Activated CD4-positive, alpha-beta T cell treated with anti-CD3 and anti-CD28 coated beads, Interleukin-2, amount 50 U/mL, for 1 hour (primary cell): Measurements from ENCODE around the gene ARL4D.
"Not testable (repeated sequence)": the region's sequence is repeated elsewhere in the genome, so short reads cannot be mapped to it uniquely, and the experiment has no call there.

Source experiments
- DNase-seq: peaks from one replicate; pipeline ENCODE4 v3.0.0-alpha.2; 2020

Gene ARL4D

GRCh38 chr17:43399839-43400328, 1.1 kb downstream of the ARL4D start:
- DNase-seq: no peak

GRCh38 chr17:43400943-43401717, 2.3 kb downstream of the ARL4D start:
- DNase-seq: no peak

DNA sequence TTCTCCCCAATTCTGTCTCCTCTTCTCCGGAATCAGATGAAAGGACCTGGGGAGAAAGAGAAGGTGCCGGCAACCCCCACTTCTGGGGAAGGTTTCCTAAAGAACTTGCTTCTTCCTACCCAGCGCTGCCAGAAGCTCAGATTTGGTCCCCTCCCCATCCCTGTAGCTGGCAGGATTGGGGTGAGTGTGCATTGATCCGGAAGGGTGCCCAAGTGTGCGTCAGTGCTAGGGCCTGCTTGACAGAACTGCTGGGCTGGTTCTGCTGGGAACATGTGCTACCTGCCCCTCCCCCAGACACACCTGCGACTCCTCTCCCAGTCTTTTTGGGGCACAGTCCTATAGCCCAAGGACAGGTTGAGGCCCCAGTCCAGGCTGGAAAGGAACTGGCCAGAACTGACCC, 3.3 kb downstream of the ARL4D start:
- no peak for DNase-seq

DNA sequence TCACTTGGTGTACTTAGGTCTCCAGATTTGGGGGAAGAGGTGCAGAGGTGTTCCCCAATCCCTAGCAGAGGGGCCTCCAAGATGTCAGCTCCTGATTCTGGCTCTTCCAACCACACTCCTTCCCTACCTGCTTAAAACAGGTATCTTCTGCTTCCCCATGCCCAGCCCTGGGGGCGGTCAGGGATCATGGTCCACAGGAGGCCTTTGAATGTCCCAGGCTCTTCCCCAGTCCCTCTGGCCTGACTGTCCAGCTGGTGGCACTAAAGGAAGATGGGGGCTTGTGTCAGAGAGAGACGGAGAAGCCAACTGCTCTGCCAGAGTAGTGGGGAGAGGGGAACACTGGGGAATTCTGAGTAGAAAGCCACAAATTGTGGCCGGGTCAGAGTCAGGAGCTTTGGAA, 3.8 kb downstream of the ARL4D start:
- DNase-seq: no peak

DNA sequence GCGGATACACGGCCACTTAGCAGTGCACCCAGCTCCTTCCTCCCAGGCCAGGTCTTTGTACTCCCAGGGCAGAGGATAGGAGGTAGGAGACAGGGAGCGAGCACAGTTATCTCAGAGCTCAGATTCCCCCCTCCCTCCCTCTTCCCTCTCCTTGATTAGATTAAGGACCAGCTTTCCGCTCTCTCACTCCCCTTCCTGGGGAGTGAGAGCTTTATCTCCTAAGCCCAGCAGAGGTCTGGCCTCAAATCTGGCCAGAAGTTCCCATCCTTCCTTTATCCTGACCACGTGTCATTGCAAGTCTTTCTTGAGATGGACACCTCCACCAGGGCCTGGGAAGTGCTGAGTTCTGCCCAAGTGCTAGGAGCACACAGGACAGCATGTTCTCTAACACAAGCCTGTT, 5.1 kb downstream of the ARL4D start:
- no peak for DNase-seq

DNA sequence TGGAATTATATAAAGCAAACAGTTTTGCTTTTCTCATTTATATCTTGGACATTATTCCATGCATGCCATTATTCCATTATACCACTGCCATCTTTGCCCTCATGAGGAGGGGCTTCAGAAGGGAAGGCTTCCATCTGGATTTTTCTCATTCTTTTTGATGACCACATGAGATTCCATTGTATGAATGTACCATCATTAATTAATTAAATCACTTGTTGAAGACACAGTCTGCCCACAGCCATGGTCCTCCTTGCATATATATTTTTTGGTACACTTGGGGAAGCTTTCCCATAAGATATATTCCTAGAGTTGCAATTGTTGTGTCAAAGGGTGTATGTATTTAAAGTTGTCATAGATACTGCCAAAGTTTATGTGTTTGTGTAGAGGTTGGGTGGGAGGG, 7.1 kb downstream of the ARL4D start:
- no peak for DNase-seq

DNA sequence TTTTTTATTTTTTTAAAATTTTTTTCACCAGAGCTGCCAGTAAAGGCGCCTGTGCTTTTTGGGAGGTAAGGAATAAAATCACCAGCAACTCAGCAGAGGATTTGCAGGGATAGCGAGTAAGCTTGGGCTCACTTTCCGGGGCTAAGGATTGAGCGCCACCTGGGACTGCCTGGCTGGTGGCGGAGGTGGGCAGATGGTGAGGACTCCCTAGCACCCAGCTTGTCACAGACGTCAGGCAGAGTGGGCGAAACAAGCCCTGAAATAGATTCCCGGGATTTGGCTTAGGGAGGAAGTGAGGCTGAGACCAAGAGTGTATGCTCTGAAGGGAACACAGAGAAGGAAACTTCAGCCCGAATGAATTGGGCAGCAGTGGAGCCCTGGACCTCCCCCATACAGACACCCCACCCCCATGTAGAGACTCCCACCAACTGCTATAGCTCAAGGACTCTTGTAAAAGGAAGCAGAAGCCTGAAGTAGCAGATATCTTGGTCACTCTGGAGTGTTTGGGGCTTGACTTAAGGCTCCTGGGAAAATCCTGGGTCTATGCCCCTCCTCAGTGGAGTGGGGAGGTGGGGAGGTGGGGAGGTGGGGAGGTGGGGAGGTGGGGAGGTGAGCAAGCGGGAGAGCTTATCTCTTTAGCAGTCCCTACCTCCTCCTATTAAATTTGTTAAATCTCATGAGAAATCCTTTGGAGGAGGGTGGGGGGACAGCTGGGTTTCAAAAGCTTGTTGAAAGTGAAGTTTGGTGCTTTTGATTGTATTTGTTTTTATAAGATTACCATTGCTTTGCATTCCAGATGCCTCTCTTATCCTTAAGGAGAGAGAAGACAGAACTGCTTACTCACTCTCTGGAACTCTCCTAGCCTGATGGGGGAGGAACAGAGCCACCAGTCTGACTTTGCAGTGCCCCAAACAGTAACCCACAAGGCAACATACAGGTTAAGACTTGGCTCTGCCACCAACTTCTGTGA, 8.2 kb downstream of the ARL4D start:
- DNase-seq: no peak

DNA sequence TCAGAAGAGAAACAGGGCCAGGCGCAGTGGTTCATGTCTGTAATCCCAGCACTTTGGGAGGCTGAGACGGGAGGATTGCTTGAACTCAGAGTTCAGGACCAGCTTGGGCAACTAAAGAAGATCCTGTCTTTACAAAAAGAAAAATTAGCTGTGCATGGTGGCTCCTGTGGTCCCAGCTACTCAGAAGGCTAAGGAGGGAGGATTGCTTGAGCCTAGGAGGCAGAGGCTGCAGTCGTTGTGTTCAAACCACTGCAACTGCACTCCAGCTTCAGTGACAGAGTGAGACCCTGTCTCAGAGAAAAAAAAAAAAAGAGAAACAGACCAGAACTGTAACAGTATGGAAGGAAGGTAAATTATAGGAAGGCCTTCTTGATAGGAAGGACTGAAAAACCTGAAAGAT, 10.3 kb downstream of the ARL4D start:
- DNase-seq: no peak

DNA sequence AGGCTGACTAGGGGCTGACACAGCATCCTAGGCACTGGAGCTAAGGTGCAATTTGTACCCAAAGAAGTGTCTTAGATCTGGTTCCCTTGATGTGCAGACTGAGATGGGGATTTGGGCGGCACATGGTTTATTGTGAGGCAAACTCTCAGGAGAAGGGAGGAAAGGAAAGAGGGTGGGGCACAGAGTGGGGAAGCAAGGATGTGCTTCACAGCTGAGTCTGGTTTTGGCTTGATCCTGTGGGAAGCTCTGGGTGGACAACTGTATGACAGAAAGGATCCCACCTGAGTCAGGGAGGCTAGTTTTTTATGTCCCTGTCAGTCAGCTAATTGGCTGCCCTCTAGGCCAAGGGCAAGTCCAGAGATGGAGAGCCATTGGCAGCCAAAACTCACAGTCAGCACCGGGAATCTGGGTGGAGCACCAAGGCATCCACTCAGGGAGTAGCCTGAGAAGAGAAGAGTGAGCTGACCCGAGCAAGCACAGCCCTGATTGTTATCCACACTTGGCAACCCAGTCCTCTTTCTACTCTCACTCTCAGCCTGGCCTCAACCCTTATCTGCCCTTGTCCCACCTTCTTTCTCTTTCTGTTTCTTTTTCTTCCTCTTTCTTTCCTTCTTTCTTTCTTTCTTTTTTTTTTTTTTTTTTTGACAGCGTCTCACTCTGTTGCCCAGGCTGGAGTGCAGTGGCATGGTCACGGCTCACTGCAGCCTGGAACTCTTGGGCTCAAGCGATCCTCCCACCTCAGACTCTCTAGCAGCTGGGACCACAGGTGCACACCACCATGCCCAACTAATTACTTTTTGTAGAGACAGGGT, 12.0 kb downstream of the ARL4D start:
- DNase-seq: no peak

GRCh38 chr17:43411369-43411677, 12.5 kb downstream of the ARL4D start:
- DNase-seq: no peak

GRCh38 chr17:43411749-43412148, 13.0 kb downstream of the ARL4D start:
- DNase-seq: no peak

DNA sequence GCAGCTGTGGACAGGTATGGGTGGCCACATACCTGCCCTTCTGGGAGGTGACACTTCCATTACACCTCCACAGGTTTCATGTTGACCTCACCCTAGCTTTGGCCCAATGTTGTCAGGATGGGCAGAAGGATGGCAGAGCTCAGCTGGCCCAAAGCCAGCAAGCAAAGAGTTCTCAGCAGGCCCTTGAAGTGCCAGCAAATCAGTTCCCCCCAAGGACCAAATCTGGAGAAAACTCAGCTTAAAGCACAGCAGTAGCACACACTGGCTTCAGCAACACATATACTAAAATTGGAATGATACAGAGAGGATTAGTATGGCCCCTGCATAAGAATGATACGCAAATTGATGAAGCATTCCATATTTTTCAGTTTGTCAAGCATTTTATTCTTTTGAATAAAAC, 13.4 kb downstream of the ARL4D start:
- DNase-seq: no peak

- no peak for DNase-seq
These were observed 18.5 kb downstream of the ARL4D start for GRCh38 chr17:43416998-43417890.

DNA sequence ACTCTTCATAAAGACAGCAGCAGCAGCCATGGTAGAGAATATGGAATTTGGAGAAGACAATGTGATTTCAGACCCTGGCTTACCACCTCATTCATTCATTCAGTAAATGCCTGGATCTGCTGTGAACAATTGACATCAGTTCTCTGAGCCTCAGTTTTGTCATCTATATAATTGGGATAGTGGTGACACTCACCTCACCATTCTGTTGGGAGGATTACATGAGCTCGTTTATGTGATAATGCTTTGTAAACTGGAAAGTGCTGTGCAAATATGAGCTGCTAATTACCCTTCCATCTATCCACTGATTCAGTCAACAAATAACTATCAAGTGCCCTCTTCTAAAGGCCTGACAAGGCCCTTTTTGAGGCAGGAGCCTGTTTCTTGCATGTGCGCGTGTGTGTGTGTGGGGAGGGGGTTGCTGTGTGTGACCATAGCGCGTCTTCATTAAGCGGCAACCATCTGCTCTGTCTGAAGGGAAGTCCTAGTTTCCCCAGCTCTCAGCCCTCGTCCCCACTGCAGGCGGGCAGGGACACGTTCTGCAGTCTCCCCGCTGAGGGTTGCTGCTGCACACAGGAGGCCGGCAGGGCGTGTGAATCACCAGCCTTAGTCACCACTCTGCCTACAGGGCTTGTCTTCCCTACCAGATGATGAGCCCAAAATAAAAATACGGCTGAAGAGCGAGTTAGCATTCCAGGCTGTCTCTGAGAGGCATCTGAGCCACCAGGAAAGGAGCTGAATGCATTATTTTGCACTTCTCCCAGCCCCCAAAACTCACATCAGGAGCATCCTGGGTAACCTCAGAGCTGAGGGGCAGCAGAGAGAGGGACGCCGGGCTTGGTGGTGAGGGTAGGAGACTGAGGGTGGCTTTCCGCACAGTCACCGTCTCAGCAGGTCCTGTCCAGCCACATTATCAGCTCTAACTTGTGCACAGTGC, 19.9 kb downstream of the ARL4D start:
- no peak for DNase-seq

GRCh38 chr17:43419375-43419882, 20.6 kb downstream of the ARL4D start:
- not testable (repeated sequence) for DNase-seq

DNA sequence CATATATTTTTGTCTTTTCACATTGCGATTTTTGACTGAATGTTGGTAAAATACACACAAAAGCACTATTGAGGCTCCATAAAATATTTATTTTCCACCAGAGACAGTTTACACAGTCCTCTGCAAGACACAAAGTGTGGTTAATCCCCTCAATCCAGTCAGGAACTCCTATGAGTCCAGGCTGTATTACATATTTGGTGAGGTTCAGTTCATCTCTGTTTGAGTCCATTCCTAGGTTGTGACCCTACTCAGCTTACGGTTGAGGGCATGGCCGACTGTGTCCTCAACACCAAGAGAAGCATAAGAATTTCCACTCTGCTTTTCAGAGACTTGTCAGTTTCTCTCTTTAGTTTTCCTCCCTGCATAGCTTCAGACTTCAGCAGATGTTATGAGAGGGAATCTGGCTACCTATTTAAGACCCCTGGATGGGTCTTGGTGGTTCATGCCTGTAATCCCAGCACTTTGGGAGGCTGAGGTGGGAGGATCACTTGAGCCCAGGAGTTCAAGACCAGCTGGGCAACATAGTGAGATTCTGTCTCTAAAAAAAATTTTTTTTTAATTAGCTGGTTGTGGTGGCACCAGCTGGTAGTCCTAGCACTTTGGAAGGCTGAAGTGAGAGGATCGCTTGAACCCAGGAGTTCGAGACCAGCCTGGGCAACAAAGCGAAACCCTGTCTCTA, 25.1 kb downstream of the ARL4D start:
- DNase-seq: no peak

- no peak for DNase-seq
These were observed 28.7 kb downstream of the ARL4D start for GRCh38 chr17:43427362-43428043.

DNA sequence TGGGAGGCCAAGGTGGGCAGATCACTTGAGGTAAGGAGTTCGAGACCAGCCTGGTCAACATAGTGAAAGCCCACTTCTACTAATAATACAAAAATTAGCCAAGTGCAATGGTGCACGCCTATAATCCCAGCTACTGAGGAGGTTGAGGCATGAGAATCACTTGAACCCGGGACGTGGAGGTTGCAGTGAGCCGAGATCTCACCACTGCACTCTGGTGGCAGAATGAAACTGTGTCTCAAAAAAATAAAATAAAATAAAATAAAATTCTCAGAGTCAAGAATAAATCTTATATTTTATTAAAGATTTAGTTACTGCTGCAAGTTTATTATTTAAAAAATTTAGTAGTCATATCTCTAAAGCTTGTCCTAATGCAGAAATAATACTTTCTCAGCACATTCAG, 29.7 kb downstream of the ARL4D start:
- DNase-seq: no peak

DNA sequence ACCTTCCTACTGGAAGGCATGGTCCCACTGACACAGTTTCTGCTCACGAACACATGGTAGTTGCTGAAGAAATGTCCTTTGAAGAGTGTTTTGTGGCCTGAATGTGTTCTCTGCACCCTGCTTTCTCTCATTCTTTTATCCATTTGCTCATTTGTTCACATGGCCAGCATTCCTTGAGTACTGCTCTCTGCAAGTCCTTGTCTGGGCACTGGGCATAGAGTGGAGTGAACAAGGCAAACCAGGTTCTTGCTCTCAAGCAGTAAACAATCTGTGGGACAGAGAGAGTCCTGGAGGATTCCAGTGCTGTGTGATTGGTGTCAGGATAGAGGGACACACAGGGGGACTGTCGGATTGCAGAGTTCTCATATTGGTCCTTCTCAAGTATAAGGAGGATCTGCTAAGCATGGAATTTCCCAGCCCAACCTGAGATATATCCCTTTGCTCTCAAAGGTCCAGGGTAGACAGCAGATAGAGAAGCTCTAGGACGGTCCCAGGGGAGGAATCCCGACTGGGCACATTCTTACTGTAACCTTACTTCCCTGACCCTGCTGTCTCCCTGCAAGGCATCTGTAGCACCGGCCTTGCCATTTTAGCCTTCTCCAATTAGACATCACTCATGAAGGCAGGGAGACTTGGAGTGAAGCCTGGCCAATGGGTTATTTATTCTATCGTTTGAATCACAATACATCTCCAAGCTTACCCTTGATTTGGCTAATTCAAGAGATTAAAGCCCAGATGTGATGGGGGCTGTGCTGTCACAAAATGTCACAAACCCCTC, 32.3 kb downstream of the ARL4D start:
- no peak for DNase-seq
